ENCODE results near the gene CYP17A1.

DNA sequence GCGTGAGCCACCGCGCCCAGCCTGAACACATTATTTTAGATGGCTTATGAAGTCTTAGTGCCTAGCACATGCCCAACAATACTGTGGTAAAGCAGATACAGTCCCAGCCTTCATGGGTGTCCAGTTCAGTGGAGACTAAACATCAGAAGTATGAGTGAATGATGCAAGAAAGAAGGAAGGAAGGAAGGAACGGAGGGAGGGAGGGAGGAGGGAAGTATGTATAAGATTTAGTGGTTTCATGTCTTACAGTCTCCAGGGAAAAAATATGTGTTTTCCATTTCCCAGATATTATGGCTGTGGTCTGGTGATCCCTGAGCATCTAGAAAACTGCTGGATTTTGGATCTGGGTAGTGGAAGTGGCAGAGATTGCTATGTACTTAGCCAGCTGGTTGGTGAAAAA, 35.0 kb upstream of the CYP17A1 start:
- TF ChIP-seq EZH2 (IDR thresholded peaks at IDR 0.05; ENCODE audit: insufficient read depth, poor library complexity, severe bottlenecking) (no peak), EZH2phosphoT487 (IDR thresholded peaks at IDR 0.05; ENCODE audit: insufficient read depth, low read depth) (no peak)
